GM12892 (cell line): Measurements from ENCODE around the gene TPCN1.

Experiments used
- POLR2A ChIP-seq: IDR thresholded peaks from 2 replicates; pipeline ENCODE4 v1.6.1; 2011; ENCODE audit warnings: low read depth, low read length, control low read depth
- POLR2AphosphoS5 ChIP-seq: IDR thresholded peaks from 2 replicates; pipeline ENCODE4 v1.6.1; 2011; ENCODE audit warnings: low read depth, low read length, control low read depth
- TAF1 ChIP-seq: IDR thresholded peaks from 2 replicates; pipeline ENCODE4 v1.6.1; 2011; ENCODE audit warnings: low read depth, mild to moderate bottlenecking, control low read depth, low read length, borderline replicate concordance

GRCh38 chr12:113250045-113250444, 28.8 kb downstream of the TPCN1 start:
- TF ChIP-seq POLR2AphosphoS5, result no peak
- no peak for TF ChIP-seq POLR2A
- no peak for TF ChIP-seq TAF1
